ENCODE data around the gene CPVL. TPM values are rescaled to one million over a fixed set of nuclear protein-coding genes. Genes with fewer than 3 reads are reported as not detected.

CPVL gene
- total RNA-seq, 5 donors from 2014 or later (not counting 1 experiment from before 2014, with no cell fraction given) = 0.47 to 1.6 (median 0.66) TPM

DNA sequence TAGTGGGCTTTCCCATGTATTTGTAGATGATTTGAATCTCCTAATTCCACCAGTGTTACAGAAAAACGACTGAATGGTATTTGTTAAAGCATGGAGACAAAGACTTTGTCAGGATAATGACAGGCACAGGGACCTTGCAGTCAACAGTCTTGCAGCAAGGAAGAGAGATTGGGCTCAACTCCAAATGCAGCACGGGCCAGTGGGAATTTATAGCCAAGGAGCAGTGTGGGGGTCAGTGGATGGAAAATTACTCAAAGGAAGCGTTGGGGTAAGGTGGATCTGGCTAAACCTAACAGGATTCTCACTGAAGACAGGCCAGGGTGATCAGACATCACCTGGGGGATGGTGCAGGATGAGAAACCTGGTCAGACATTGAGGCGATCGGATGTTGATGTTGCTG lies 24.3 kb downstream of the CPVL start:
- H3K36me3 Mint-ChIP-seq = no peaks in the 10 kb centered on the region
- H3K4me1 Mint-ChIP-seq = no peaks in the 10 kb centered on the region
- no peaks in the 10 kb centered on the region for H3K9me3 ChIP-seq
- ChIA-PET POLR2A (no interaction called here), CTCF (interaction anchor here in 1 of 2 donors (0.5 kb wide), 1 partner anchor 121 kb away, joined by 6 read pairs; no protein-coding TSS in a partner anchor)
- no peaks in the 10 kb centered on the region for H3K9me3 Mint-ChIP-seq
- H3K4me3 ChIP-seq (ENCODE audit: control insufficient read depth in 1 of 2, extremely low read depth in 1 of 2, low read length in 1 of 2) = no peak overlapping the region
- no peak overlapping the region for H3K27ac ChIP-seq (ENCODE audit: low read length)
- H3K27me3 ChIP-seq (replicated peaks in 1 of 2; ENCODE audit: control insufficient read depth in 2 of 2, extremely low read depth in 1 of 2, insufficient read depth in 2 of 2, low read length in 1 of 2) = no peaks in the 10 kb centered on the region
- no peak overlapping the region for H3K4me3 Mint-ChIP-seq
- peaks cover 3 to 4% of the 10 kb centered on the region in 2 donors for H3K27me3 Mint-ChIP-seq
- H3K27ac Mint-ChIP-seq = no peak overlapping the region
- H3K36me3 ChIP-seq (ENCODE audit: control insufficient read depth in 2 of 2, extremely low read depth in 1 of 2, insufficient read depth in 1 of 2, low read length in 1 of 2) = no peaks in the 10 kb centered on the region
- ATAC-seq (replicated peaks in 1 of 4) (no peak), DNase-seq (no peak)
- 67% methylated on average over 4 of the region's 5 CpGs for WGBS (ENCODE audit: insufficient coverage)
- no peaks in the 10 kb centered on the region for H3K4me1 ChIP-seq (ENCODE audit: control insufficient read depth in 1 of 2, extremely low read depth in 1 of 2, insufficient read depth in 2 of 2, low read length in 2 of 2)

DNA sequence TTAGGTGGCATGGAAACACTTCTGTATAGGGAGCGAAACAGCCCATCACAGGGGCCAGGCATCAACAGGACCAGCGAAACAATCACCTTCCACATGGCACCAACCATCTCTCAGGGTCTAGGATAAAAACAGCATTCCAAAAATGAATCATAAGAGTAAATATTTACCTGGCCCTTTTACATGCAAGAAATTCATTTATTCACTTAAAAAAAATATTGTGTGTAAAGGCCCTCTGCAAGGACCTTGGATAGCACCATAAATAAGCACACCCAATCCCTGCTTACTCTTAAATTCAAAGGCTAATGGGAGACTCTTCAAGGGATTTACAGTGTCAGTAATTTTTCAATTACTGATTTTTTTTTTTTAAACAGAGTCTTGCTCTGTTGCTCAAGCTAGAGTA lies 25.4 kb downstream of the CPVL start:
- no CpG with 5 or more reads among the region's 2 CpGs for WGBS (ENCODE audit: insufficient coverage)
- CTCF ChIA-PET = no interaction called here
- no peaks in the 10 kb centered on the region for H3K36me3 ChIP-seq (ENCODE audit: control insufficient read depth in 2 of 2, extremely low read depth in 1 of 2, insufficient read depth in 1 of 2, low read length in 1 of 2)
- H3K27me3 ChIP-seq (replicated peaks in 1 of 2; ENCODE audit: control insufficient read depth in 2 of 2, extremely low read depth in 1 of 2, insufficient read depth in 2 of 2, low read length in 1 of 2) = no peaks in the 10 kb centered on the region
- no peak for ATAC-seq (replicated peaks in 1 of 4)
- no peaks in the 10 kb centered on the region for H3K4me1 ChIP-seq (ENCODE audit: control insufficient read depth in 1 of 2, extremely low read depth in 1 of 2, insufficient read depth in 2 of 2, low read length in 2 of 2)
- Mint-ChIP-seq H3K27me3 (peaks cover 3 to 4% of the 10 kb centered on the region in 2 donors), H3K4me3 (no peak overlapping the region), H3K9me3 (no peaks in the 10 kb centered on the region), H3K27ac (no peak overlapping the region), H3K4me1 (no peaks in the 10 kb centered on the region), H3K36me3 (no peaks in the 10 kb centered on the region)
- no peaks in the 10 kb centered on the region for H3K9me3 ChIP-seq
- no peak overlapping the region for H3K4me3 ChIP-seq (ENCODE audit: control insufficient read depth in 1 of 2, extremely low read depth in 1 of 2, low read length in 1 of 2)
- H3K27ac ChIP-seq (ENCODE audit: low read length) = no peak overlapping the region
- DNase-seq = no peak
- POLR2A ChIA-PET = no interaction called here

- no peaks in the 10 kb centered on the region for H3K4me1 Mint-ChIP-seq
- ATAC-seq (replicated peaks in 1 of 4) (no peak), DNase-seq (no peak)
- no peaks in the 10 kb centered on the region for H3K4me1 ChIP-seq (ENCODE audit: control insufficient read depth in 1 of 2, extremely low read depth in 1 of 2, insufficient read depth in 2 of 2, low read length in 2 of 2)
- WGBS (ENCODE audit: insufficient coverage) = no CpG with 5 or more reads among the region's 3 CpGs
- H3K36me3 Mint-ChIP-seq = no peaks in the 10 kb centered on the region
- no peaks in the 10 kb centered on the region for H3K27me3 ChIP-seq (replicated peaks in 1 of 2; ENCODE audit: control insufficient read depth in 2 of 2, extremely low read depth in 1 of 2, insufficient read depth in 2 of 2, low read length in 1 of 2)
- H3K27me3 Mint-ChIP-seq = peaks cover 4 to 5% of the 10 kb centered on the region in 2 donors
- no peak overlapping the region for H3K27ac ChIP-seq (ENCODE audit: low read length)
- H3K4me3 Mint-ChIP-seq = no peak overlapping the region
- no peaks in the 10 kb centered on the region for H3K36me3 ChIP-seq (ENCODE audit: control insufficient read depth in 2 of 2, extremely low read depth in 1 of 2, insufficient read depth in 1 of 2, low read length in 1 of 2)
- CTCF ChIA-PET = interaction anchor here in 1 of 2 donors (0.9 kb wide), 1 partner anchor 13 kb away, joined by 3 read pairs; no protein-coding TSS in a partner anchor
- no peaks in the 10 kb centered on the region for H3K9me3 Mint-ChIP-seq
- POLR2A ChIA-PET = no interaction called here
- H3K9me3 ChIP-seq = no peaks in the 10 kb centered on the region
- H3K27ac Mint-ChIP-seq = no peak overlapping the region
- no peak overlapping the region for H3K4me3 ChIP-seq (ENCODE audit: control insufficient read depth in 1 of 2, extremely low read depth in 1 of 2, low read length in 1 of 2)
These were observed 26.8 kb downstream of the CPVL start for GRCh38 chr7:29119538-29119937.

DNA sequence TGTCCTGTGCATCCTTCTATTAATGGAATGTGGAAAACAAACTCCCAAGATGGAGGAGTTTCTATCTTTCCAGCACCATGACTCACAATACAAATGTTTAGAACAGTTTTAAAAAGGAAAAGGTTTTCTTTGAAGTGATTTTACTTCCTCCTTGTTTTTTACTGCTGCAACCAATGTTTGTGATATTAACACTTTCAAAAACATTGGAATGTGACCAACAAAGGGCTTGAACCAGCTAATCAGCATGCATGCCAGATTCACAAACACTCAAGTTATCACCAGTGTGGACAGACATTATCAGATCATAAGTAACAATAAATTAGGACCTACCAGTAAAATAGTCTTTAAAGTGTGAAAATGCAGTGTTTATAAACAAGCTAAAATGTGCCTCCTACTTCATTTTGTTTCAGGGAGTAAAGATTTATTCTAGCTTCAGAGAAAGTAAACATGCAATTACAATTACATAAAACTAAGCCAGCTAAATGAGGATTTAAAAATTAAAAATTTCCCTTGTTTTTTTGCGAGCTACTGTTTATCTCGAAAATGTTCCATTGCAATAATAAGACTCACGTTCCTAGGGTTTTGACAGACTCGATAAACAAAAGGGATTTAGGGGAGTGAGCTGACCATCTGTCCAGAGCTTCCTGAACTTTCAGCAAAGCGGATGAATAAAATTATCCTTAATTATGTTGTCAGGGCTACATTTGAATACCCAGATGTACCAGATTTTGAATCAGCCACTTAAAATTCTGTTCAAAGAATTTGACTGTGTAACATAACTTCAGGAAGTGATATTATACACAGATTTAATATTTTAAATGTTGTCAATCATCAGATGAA lies 29.8 kb downstream of the CPVL start:
- no peak for ATAC-seq (replicated peaks in 1 of 4)
- no peak overlapping the region for H3K4me3 ChIP-seq (ENCODE audit: control insufficient read depth in 1 of 2, extremely low read depth in 1 of 2, low read length in 1 of 2)
- ChIA-PET POLR2A (no interaction called here), CTCF (interaction anchor here in 1 of 2 donors (1.1 kb wide), 1 partner anchor 190 kb away, joined by 5 read pairs; no protein-coding TSS in a partner anchor)
- no peak overlapping the region for H3K4me3 Mint-ChIP-seq
- no peak for DNase-seq
- H3K4me1 Mint-ChIP-seq = peaks cover 5 to 12% (median 9%) of the 10 kb centered on the region in 3 donors
- H3K27me3 Mint-ChIP-seq = peaks cover 5 to 11% of the 10 kb centered on the region in 2 donors
- H3K36me3 ChIP-seq (ENCODE audit: control insufficient read depth in 2 of 2, extremely low read depth in 1 of 2, insufficient read depth in 1 of 2, low read length in 1 of 2) = no peaks in the 10 kb centered on the region
- H3K4me1 ChIP-seq (ENCODE audit: control insufficient read depth in 1 of 2, extremely low read depth in 1 of 2, insufficient read depth in 2 of 2, low read length in 2 of 2) = peaks cover 0 to 2% of the 10 kb centered on the region in 2 experiments
- H3K9me3 ChIP-seq = no peaks in the 10 kb centered on the region
- no peaks in the 10 kb centered on the region for H3K27me3 ChIP-seq (replicated peaks in 1 of 2; ENCODE audit: control insufficient read depth in 2 of 2, extremely low read depth in 1 of 2, insufficient read depth in 2 of 2, low read length in 1 of 2)
- H3K36me3 Mint-ChIP-seq = no peaks in the 10 kb centered on the region
- H3K27ac ChIP-seq (ENCODE audit: low read length) = no peak overlapping the region
- 100% methylated on average over 3 of the region's 5 CpGs for WGBS (ENCODE audit: insufficient coverage)
- no peaks in the 10 kb centered on the region for H3K9me3 Mint-ChIP-seq
- H3K27ac Mint-ChIP-seq = no peak overlapping the region

- Mint-ChIP-seq H3K4me3 (no peak overlapping the region), H3K4me1 (peaks cover 5 to 12% (median 9%) of the 10 kb centered on the region in 3 donors), H3K9me3 (no peaks in the 10 kb centered on the region), H3K27me3 (peaks cover 5 to 12% of the 10 kb centered on the region in 2 donors), H3K27ac (no peak overlapping the region), H3K36me3 (no peaks in the 10 kb centered on the region)
- ChIA-PET POLR2A (no interaction called here), CTCF (no interaction called here)
- no CpG with 5 or more reads among the region's 1 CpG for WGBS (ENCODE audit: insufficient coverage)
- peaks cover 0 to 2% of the 10 kb centered on the region in 2 experiments for H3K4me1 ChIP-seq (ENCODE audit: control insufficient read depth in 1 of 2, extremely low read depth in 1 of 2, insufficient read depth in 2 of 2, low read length in 2 of 2)
- DNase-seq (no peak), ATAC-seq (replicated peaks in 1 of 4) (no peak)
- no peaks in the 10 kb centered on the region for H3K27me3 ChIP-seq (replicated peaks in 1 of 2; ENCODE audit: control insufficient read depth in 2 of 2, extremely low read depth in 1 of 2, insufficient read depth in 2 of 2, low read length in 1 of 2)
- no peak overlapping the region for H3K27ac ChIP-seq (ENCODE audit: low read length)
- no peaks in the 10 kb centered on the region for H3K36me3 ChIP-seq (ENCODE audit: control insufficient read depth in 2 of 2, extremely low read depth in 1 of 2, insufficient read depth in 1 of 2, low read length in 1 of 2)
- no peak overlapping the region for H3K4me3 ChIP-seq (ENCODE audit: control insufficient read depth in 1 of 2, extremely low read depth in 1 of 2, low read length in 1 of 2)
- H3K9me3 ChIP-seq = no peaks in the 10 kb centered on the region
These were observed 30.6 kb downstream of the CPVL start for GRCh38 chr7:29115753-29116152.

DNA sequence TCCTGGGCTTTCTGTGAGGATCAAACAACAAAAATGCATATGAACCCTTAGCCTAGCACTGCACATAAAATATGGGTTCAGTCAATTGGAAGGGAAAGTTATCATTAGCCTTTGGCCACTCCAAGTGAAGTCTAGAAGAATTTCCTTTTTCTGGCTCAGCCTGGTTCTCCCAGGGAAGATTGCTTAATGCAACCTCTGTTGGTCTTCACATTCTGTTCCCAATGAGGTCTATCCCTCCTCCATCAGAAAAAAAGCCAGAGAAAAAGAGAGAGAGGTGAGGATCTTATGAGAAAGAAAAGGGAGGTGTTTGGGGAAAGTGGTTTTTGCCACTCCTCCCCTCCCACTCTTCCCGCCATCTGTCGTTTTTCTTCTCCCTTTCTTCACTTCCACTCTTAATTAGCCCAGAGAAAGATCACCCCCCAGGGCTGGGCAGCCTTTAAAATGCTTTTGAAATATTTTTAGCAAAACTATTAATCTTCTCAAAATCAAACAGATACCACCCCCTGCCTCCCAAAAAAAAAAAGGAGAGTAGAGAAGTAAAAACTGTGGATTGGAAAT lies 31.1 kb downstream of the CPVL start:
- no peak overlapping the region for H3K27ac Mint-ChIP-seq
- no CpG with 5 or more reads among the region's 2 CpGs for WGBS (ENCODE audit: insufficient coverage)
- peaks cover 5 to 12% (median 9%) of the 10 kb centered on the region in 3 donors for H3K4me1 Mint-ChIP-seq
- ChIA-PET POLR2A (interaction anchor here in 1 of 2 donors (0.5 kb wide), 1 partner anchor 8 kb away, joined by 4 read pairs; no protein-coding TSS in a partner anchor), CTCF (no interaction called here)
- no peaks in the 10 kb centered on the region for H3K36me3 ChIP-seq (ENCODE audit: control insufficient read depth in 2 of 2, extremely low read depth in 1 of 2, insufficient read depth in 1 of 2, low read length in 1 of 2)
- no peak overlapping the region for H3K4me3 Mint-ChIP-seq
- H3K27ac ChIP-seq (ENCODE audit: low read length) = no peak overlapping the region
- H3K27me3 Mint-ChIP-seq = peaks cover 5 to 16% of the 10 kb centered on the region in 2 donors
- no peak overlapping the region for H3K4me3 ChIP-seq (ENCODE audit: control insufficient read depth in 1 of 2, extremely low read depth in 1 of 2, low read length in 1 of 2)
- no peaks in the 10 kb centered on the region for H3K9me3 ChIP-seq
- H3K4me1 ChIP-seq (ENCODE audit: control insufficient read depth in 1 of 2, extremely low read depth in 1 of 2, insufficient read depth in 2 of 2, low read length in 2 of 2) = peaks cover 0 to 2% of the 10 kb centered on the region in 2 experiments
- ATAC-seq (replicated peaks in 1 of 4) = no peak
- no peak for DNase-seq
- H3K27me3 ChIP-seq (replicated peaks in 1 of 2; ENCODE audit: control insufficient read depth in 2 of 2, extremely low read depth in 1 of 2, insufficient read depth in 2 of 2, low read length in 1 of 2) = no peaks in the 10 kb centered on the region
- H3K36me3 Mint-ChIP-seq = no peaks in the 10 kb centered on the region
- no peaks in the 10 kb centered on the region for H3K9me3 Mint-ChIP-seq
